GM21381 (cell line): ENCODE results near the gene AP1M2.
"Not testable (repeated sequence)": the region's sequence is repeated elsewhere in the genome, so short reads cannot be mapped to it uniquely, and the experiment has no call there.

ENCODE experiments used
- ATAC-seq: cut with Tn5 transposase; IDR thresholded peaks from one replicate; pipeline ENCODE4 v1.9.1; 2021; ENCODE audit warnings: mild to moderate bottlenecking, moderate library complexity; ENCODE audit not compliant: unreplicated experiment

AP1M2 gene

GRCh38 chr19:10543059-10543419 lies 44.1 kb downstream of the AP1M2 start:
- no peak for ATAC-seq

GRCh38 chr19:10539016-10539415 lies 48.1 kb downstream of the AP1M2 start:
- ATAC-seq: not testable (repeated sequence)

- no peak for ATAC-seq
These were observed 48.7 kb downstream of the AP1M2 start for GRCh38 chr19:10538204-10538983.

- no peak for ATAC-seq
These were observed 49.4 kb downstream of the AP1M2 start for GRCh38 chr19:10537668-10538067.

- no peak for ATAC-seq
These were observed 51.5 kb downstream of the AP1M2 start for GRCh38 chr19:10535613-10536012.

GRCh38 chr19:10533646-10534386 lies 53.3 kb downstream of the AP1M2 start:
- no peak for ATAC-seq

- ATAC-seq: no peak
These were observed 54.7 kb downstream of the AP1M2 start for GRCh38 chr19:10532457-10532856.

- not testable (repeated sequence) for ATAC-seq
These were observed 60.2 kb downstream of the AP1M2 start for GRCh38 chr19:10526887-10527286.

GRCh38 chr19:10525636-10526035 lies 61.5 kb downstream of the AP1M2 start:
- no peak for ATAC-seq

GRCh38 chr19:10523135-10523636 lies 63.9 kb downstream of the AP1M2 start:
- no peak for ATAC-seq
